A549 (cell line): ENCODE data around the gene RBM47. TPM values are rescaled to one million over a fixed set of nuclear protein-coding genes. Genes with fewer than 3 reads are reported as not detected.

Source experiments
- ATAC-seq, 2 experiments: fragments of 200-7000 bp in 1 of 2; fragments of >200 bp in 1 of 2; cut with Nextera tagmentation in 1 of 2; cut with Tn5 transposase in 1 of 2; 3 replicates each; pipeline versions ENCODE4 v1.8.0 to v1.9.1; 2018 to 2020; ENCODE audit warnings: mild to moderate bottlenecking in 1 of 2, moderate library complexity in 1 of 2
- CTCF ChIA-PET: fragments of 300-600 bp; sonication (Branson Sonifier 250); formaldehyde crosslinking; extraction: SDS; loops from one replicate; lab custom pipeline; 2021; ENCODE audit warnings: antibody characterized with exemption, inconsistent platforms; lab: Yijun Ruan, JAX
- POLR2A ChIA-PET: fragments of 350-600 bp; formaldehyde crosslinking; extraction: SDS; loops from one replicate; lab custom pipeline; 2021; ENCODE audit warnings: antibody characterized with exemption, inconsistent platforms; lab: Yijun Ruan, JAX
- DNase-seq, 2 experiments: peaks; one replicate each; pipeline versions ENCODE4 v3.0.0 to v3.0.0-alpha.2; 2011 to 2016; ENCODE audit warnings: low read depth in 1 of 2, low spot score in 1 of 2
- FAIRE-seq: peaks from 2 replicates; lab custom pipeline; 2011; peaks lifted over from hg19 to GRCh38; lab: Jason Lieb, UNC
- H3K27ac ChIP-seq, 2 experiments: fragments of >200 bp; sonication (Bioruptor Twin); formaldehyde crosslinking; 3 replicates each; pipeline ENCODE4 v1.5.1; 2016 to 2017
- H3K4me1 ChIP-seq: fragments of >200 bp; sonication (Bioruptor Twin); formaldehyde crosslinking; 3 replicates; pipeline ENCODE4 v1.6.1; 2016
- H3K4me2 ChIP-seq: fragments of >200 bp; sonication (Bioruptor Twin); formaldehyde crosslinking; 3 replicates; pipeline ENCODE4 v1.6.1; 2016
- H3K4me3 ChIP-seq: fragments of >200 bp; sonication (Bioruptor Twin); formaldehyde crosslinking; 3 replicates; pipeline ENCODE4 v1.5.1; 2016
- H3K9me3 ChIP-seq: fragments of >200 bp; sonication (Bioruptor Twin); formaldehyde crosslinking; 3 replicates; pipeline ENCODE4 v1.6.1; 2016
- ATOH8 ChIP-seq: fragments of 250-450 bp; sonication (Bioruptor Pico); IDR thresholded peaks from 2 replicates; pipeline ENCODE4 v1.5.0; 2020; ENCODE audit warnings: low read depth, mild to moderate bottlenecking, moderate library complexity
- BCL3 ChIP-seq: fragments of >200 bp; sonication (Bioruptor Twin); formaldehyde crosslinking; IDR thresholded peaks from 3 replicates; pipeline ENCODE4 v1.6.1; 2016
- CBX2 ChIP-seq: fragments of 200-600 bp; sonication (generic); IDR thresholded peaks from 2 replicates; pipeline ENCODE4 v1.6.1; 2016; ENCODE audit warnings: low read depth, mild to moderate bottlenecking, borderline replicate concordance
- CBX8 ChIP-seq: fragments of 200-600 bp; sonication (generic); IDR thresholded peaks from 2 replicates; pipeline ENCODE4 v1.6.1; 2016
- CEBPB ChIP-seq, 2 experiments: fragments of >200 bp in 1 of 2; sonication (Bioruptor Twin) in 1 of 2; formaldehyde crosslinking in 1 of 2; IDR thresholded peaks; 2 replicates each; pipeline ENCODE4 v1.6.1; 2012 to 2016
- E2F6 ChIP-seq: IDR thresholded peaks from 2 replicates; pipeline ENCODE4 v1.6.1; 2012; ENCODE audit warnings: low read depth, borderline replicate concordance
- EP300 ChIP-seq, 2 experiments: fragments of >200 bp; sonication (Bioruptor Twin); formaldehyde crosslinking; IDR thresholded peaks; 2 replicates in 1 of 2; 3 replicates in 1 of 2; pipeline ENCODE4 v1.6.1; 2016 to 2017
- FOSB ChIP-seq: fragments of 250-450 bp; sonication (Bioruptor Pico); IDR thresholded peaks from 2 replicates; pipeline ENCODE4 v1.5.0; 2020; ENCODE audit warnings: mild to moderate bottlenecking, moderate library complexity
- FOSL2 ChIP-seq, 2 experiments: fragments of 450-650 bp in 1 of 2; fragments of >200 bp in 1 of 2; sonication (Bioruptor Twin) in 1 of 2; formaldehyde crosslinking; IDR thresholded peaks; 2 replicates each; pipeline versions ENCODE4 v1.5.0 to v1.6.1; 2016 to 2020; ENCODE audit warnings: mild to moderate bottlenecking in 1 of 2, moderate library complexity in 1 of 2
- FOXS1 ChIP-seq: fragments of 250-450 bp; sonication (Bioruptor Pico); IDR thresholded peaks from 2 replicates; pipeline ENCODE4 v1.5.0; 2020; ENCODE audit warnings: mild to moderate bottlenecking, moderate library complexity
- GATA3 ChIP-seq: IDR thresholded peaks from 2 replicates; pipeline ENCODE4 v1.6.1; 2012; ENCODE audit warnings: borderline replicate concordance
- HDAC2 ChIP-seq: fragments of 200-600 bp; sonication (generic); IDR thresholded peaks from 2 replicates; pipeline ENCODE4 v1.6.1; 2016
- HES2 ChIP-seq: fragments of >200 bp; sonication (Bioruptor Twin); formaldehyde crosslinking; IDR thresholded peaks from 2 replicates; pipeline ENCODE4 v1.6.1; 2016
- HOXB5 ChIP-seq: fragments of 250-450 bp; sonication (Bioruptor Pico); IDR thresholded peaks from 2 replicates; pipeline ENCODE4 v1.5.0; 2020; ENCODE audit warnings: mild to moderate bottlenecking, moderate library complexity
- JUN ChIP-seq, 2 experiments: fragments of >200 bp; sonication (Bioruptor Twin); formaldehyde crosslinking; IDR thresholded peaks; 2 replicates in 1 of 2; 3 replicates in 1 of 2; pipeline ENCODE4 v1.6.1; 2016 to 2017
- KDM1A ChIP-seq: fragments of 200-600 bp; sonication (generic); IDR thresholded peaks from 2 replicates; pipeline ENCODE4 v1.6.1; 2016; ENCODE audit warnings: low read depth, mild to moderate bottlenecking
- MAFK ChIP-seq: fragments of 450-650 bp; IDR thresholded peaks from 2 replicates; pipeline ENCODE4 v1.6.1; 2014; ENCODE audit not compliant: partially characterized antibody
- MAX ChIP-seq: IDR thresholded peaks from 2 replicates; pipeline ENCODE4 v1.6.1; 2012
- MYC ChIP-seq: IDR thresholded peaks from 2 replicates; pipeline ENCODE4 v1.6.1; 2012; ENCODE audit warnings: mild to moderate bottlenecking, inconsistent platforms, low read length, improper control_type of control experiment, borderline replicate concordance
- NFE2L2 ChIP-seq: fragments of 150-350 bp; conservative IDR thresholded peaks from 2 replicates; pipeline ENCODE4 v1.6.1; 2014; ENCODE audit warnings: low read length
- PHF8 ChIP-seq: fragments of 200-600 bp; sonication (generic); IDR thresholded peaks from 2 replicates; pipeline ENCODE4 v1.6.1; 2016; ENCODE audit warnings: low read depth, mild to moderate bottlenecking, antibody characterized with exemption, moderate library complexity, borderline replicate concordance
- POLR2A ChIP-seq: IDR thresholded peaks from 2 replicates; pipeline ENCODE4 v1.6.1; 2012; ENCODE audit warnings: mild to moderate bottlenecking, low read length
- RARB ChIP-seq: fragments of 250-450 bp; sonication (Bioruptor Pico); IDR thresholded peaks from 2 replicates; pipeline ENCODE4 v1.8.0; 2021; ENCODE audit warnings: mild to moderate bottlenecking, moderate library complexity
- RCOR1 ChIP-seq: fragments of 150-350 bp; IDR thresholded peaks from 2 replicates; pipeline ENCODE4 v1.6.1; 2014; ENCODE audit warnings: antibody characterized with exemption, low read length, low read depth
- RNF2 ChIP-seq: fragments of 200-600 bp; sonication (generic); IDR thresholded peaks from 2 replicates; pipeline ENCODE4 v1.6.1; 2016; ENCODE audit warnings: low read depth, mild to moderate bottlenecking, antibody characterized with exemption, moderate library complexity, borderline replicate concordance
- SMC3 ChIP-seq: fragments of >200 bp; sonication (Bioruptor Twin); formaldehyde crosslinking; IDR thresholded peaks from 3 replicates; pipeline ENCODE4 v1.6.1; 2018; ENCODE audit warnings: inconsistent platforms
- SREBF2 ChIP-seq: fragments of 450-650 bp; IDR thresholded peaks from 2 replicates; pipeline ENCODE4 v1.6.1; 2014; ENCODE audit warnings: mild to moderate bottlenecking, moderate library complexity
- TP53 ChIP-seq: fragments of 250-450 bp; sonication (Bioruptor Pico); IDR thresholded peaks from 2 replicates; pipeline ENCODE4 v1.5.0; 2021; ENCODE audit warnings: mild to moderate bottlenecking, moderate library complexity
- ZC3H11A ChIP-seq: fragments of 450-650 bp; IDR thresholded peaks from 2 replicates; pipeline ENCODE4 v1.6.1; 2014; ENCODE audit warnings: antibody characterized with exemption, mild to moderate bottlenecking
- ZFP36 ChIP-seq: fragments of 450-650 bp; IDR thresholded peaks from 2 replicates; pipeline ENCODE4 v1.6.1; 2014; ENCODE audit warnings: borderline replicate concordance; ENCODE audit not compliant: partially characterized antibody
- ZSCAN20 ChIP-seq: fragments of 250-450 bp; sonication (Bioruptor Pico); IDR thresholded peaks from 2 replicates; pipeline ENCODE4 v1.8.0; 2022; ENCODE audit warnings: mild to moderate bottlenecking, moderate library complexity
- WGBS: methylation state at CpG from one replicate; pipeline ENCODE4 v1.1.6; 2017; ENCODE audit errors: missing lambda C conversion rate; 5-methylcytosine and 5-hydroxymethylcytosine counted together
- polyA plus RNA-seq, 4 experiments: library from polyadenylated mRNA; depleted of rRNA in 3 of 4; stranded (reverse); fragments of >200 nt; fragmentation: RNase III in 1 of 4; extraction: RNeasy Plus Mini Kit Qiagen cat#74134 plus additional on column Dnase treatment in 1 of 4; gene quantifications; 2 replicates in 3 of 4; 3 replicates in 1 of 4; pipeline ENCODE4 v1.2.3, GENCODE V29; 2011 to 2017

Gene RBM47
- polyA plus RNA-seq, 2 of the 4 experiments (the other 2 are of a cell fraction): 38.1 to 43.3 TPM

- Histone ChIP-seq H3K4me1 (peaks cover 56% of the 10 kb centered on the region), H3K27ac (peak overlapping the region; percentile 34 to 87; a peak in 4 of 6 replicates), H3K4me2 (peak overlapping the region; percentile 77), H3K4me3 (no peak overlapping the region)
- DNase-seq: no peak
- no peak for FAIRE-seq
- peak; percentile 25 to 68; a peak in 3 of 4 replicates for TF ChIP-seq CEBPB (IDR thresholded peaks at IDR 0.05)
- no peak for TF ChIP-seq RNF2
- TF ChIP-seq, all 56 proteins: peak for 1
- 84% methylated on average over 7 of the region's 7 CpGs for WGBS
- no peak for ATAC-seq
- CTCF ChIA-PET: no interaction called here
- H3K9me3 ChIP-seq: no peaks in the 10 kb centered on the region
- POLR2A ChIA-PET: no interaction called here
Observed at GRCh38 chr4:40623707-40624106, 6.0 kb downstream of the RBM47 start.

GRCh38 chr4:40622913-40623312 is 6.8 kb downstream of the RBM47 start:
- ChIA-PET POLR2A (no interaction called here), CTCF (no interaction called here)
- Histone ChIP-seq H3K27ac (peak overlapping the region; percentile 78 to 87; a peak in 5 of 6 replicates), H3K9me3 (no peaks in the 10 kb centered on the region), H3K4me1 (peaks cover 62% of the 10 kb centered on the region), H3K4me2 (peak overlapping the region; percentile 77), H3K4me3 (no peak overlapping the region)
- TF ChIP-seq TP53 (CRISPR knock-in tag): no peak
- 0 out of 3 replicates have a peak, but pooled peaks have one; percentile 10 for TF ChIP-seq SMC3
- FAIRE-seq: no peak
- 47% methylated on average over 6 of the region's 6 CpGs for WGBS
- DNase-seq: peak in 1 of 2 experiments; percentile 57
- ATAC-seq: peak; percentile 52 to 71; a peak in 4 of 6 replicates

- DNase-seq (peak; percentile 52 to 92), ATAC-seq (peak; percentile 87 to 96), FAIRE-seq (no peak)
- Histone ChIP-seq H3K27ac (peak overlapping the region; percentile 78 to 87), H3K9me3 (no peaks in the 10 kb centered on the region), H3K4me3 (0 out of 3 replicates have a peak overlapping the region, but pooled peaks have one; percentile 10), H3K4me1 (peaks cover 64% of the 10 kb centered on the region), H3K4me2 (peak overlapping the region; percentile 77)
- ChIA-PET POLR2A (no interaction called here), CTCF (no interaction called here)
- 35% methylated on average over 13 of the region's 13 CpGs for WGBS
- peak in 1 of 2 experiments; percentile 42; a peak in 2 of 5 replicates for TF ChIP-seq EP300 (IDR thresholded peaks at IDR 0.05)
- TF ChIP-seq FOSB: no peak
- 0 out of 2 replicates have a peak, but pooled peaks have one; percentile 22 for TF ChIP-seq FOXS1 (CRISPR knock-in tag)
- TF ChIP-seq SMC3: peak; percentile 29; the same call in 1 of the 3 replicates
- no peak for TF ChIP-seq ZC3H11A
- TF ChIP-seq GATA3: peak; percentile 30; the same call in 1 of the 2 replicates
- peak; percentile 42; the same call in 1 of the 2 replicates for TF ChIP-seq FOSL2 (IDR thresholded peaks at IDR 0.05)
- TF ChIP-seq FOSL2 (CRISPR knock-in tag; IDR thresholded peaks at IDR 0.05): peak; percentile 89
- no peak for TF ChIP-seq SREBF2
- TF ChIP-seq CBX2: no peak
- TF ChIP-seq KDM1A: no peak
- TF ChIP-seq PHF8: no peak
- 0 out of 2 replicates have a peak, but pooled peaks have one; percentile 44 for TF ChIP-seq HOXB5
- TF ChIP-seq JUN (IDR thresholded peaks at IDR 0.05): peak in 1 of 2 experiments; percentile 41; a peak in 2 of 5 replicates
- TF ChIP-seq BCL3: 0 out of 3 replicates have a peak, but pooled peaks have one; percentile 42
- TF ChIP-seq E2F6: no peak
- TF ChIP-seq RNF2: no peak
- no peak for TF ChIP-seq ZFP36
- TF ChIP-seq MYC: no peak
- TF ChIP-seq MAX: peak; percentile 46
- no peak for TF ChIP-seq HDAC2
- TF ChIP-seq ZSCAN20 (CRISPR knock-in tag): no peak
- no peak for TF ChIP-seq MAFK
- no peak for TF ChIP-seq POLR2A
- TF ChIP-seq HES2: peak; percentile 93
- no peak for TF ChIP-seq CBX8
- no peak for TF ChIP-seq RCOR1
- TF ChIP-seq NFE2L2: no peak
- TF ChIP-seq CEBPB (IDR thresholded peaks at IDR 0.05): peak; percentile 99
- no peak for TF ChIP-seq RARB (CRISPR knock-in tag)
- TF ChIP-seq ATOH8 (CRISPR knock-in tag): no peak
Observed at GRCh38 chr4:40621592-40622512, 7.8 kb downstream of the RBM47 start.
